HepG2 (cell line): ENCODE data around the gene CPT1A. TPM values are rescaled to one million over a fixed set of nuclear protein-coding genes. Genes with fewer than 3 reads are reported as not detected.

Experiments used
- ATF4 ChIP-seq, 2 experiments: fragments of 450-650 bp in 1 of 2; sonication (generic) in 1 of 2; formaldehyde crosslinking; IDR thresholded peaks; 2 replicates each; pipeline versions ENCODE4 v1.5.0 to v1.8.0; 2020 to 2022; ENCODE audit warnings: mild to moderate bottlenecking in 1 of 2, missing genetic modification reagents in 1 of 2
- CAMTA2 ChIP-seq: sonication (generic); formaldehyde crosslinking; IDR thresholded peaks from 2 replicates; pipeline ENCODE4 v1.4.0; 2020; ENCODE audit warnings: mild to moderate bottlenecking, missing genetic modification reagents, borderline replicate concordance
- CBX1 ChIP-seq: IDR thresholded peaks from one replicate; pipeline ENCODE4 v1.6.1; 2016; ENCODE audit warnings: antibody characterized with exemption, low read depth
- FOXO1 ChIP-seq: sonication (generic); formaldehyde crosslinking; IDR thresholded peaks from 2 replicates; pipeline ENCODE4 v1.4.0; 2020; ENCODE audit warnings: missing genetic modification reagents
- KAT2B ChIP-seq: fragments of 150-350 bp; IDR thresholded peaks from 2 replicates; pipeline ENCODE4 v1.6.1; 2014; ENCODE audit warnings: low read depth, low read length, borderline replicate concordance
- LCORL ChIP-seq, 2 experiments: fragments of 450-650 bp in 1 of 2; sonication (generic) in 1 of 2; formaldehyde crosslinking in 1 of 2; IDR thresholded peaks; 2 replicates each; pipeline versions ENCODE4 v1.5.0 to v1.6.1; 2017 to 2020; ENCODE audit warnings: antibody characterized with exemption in 1 of 2, missing genetic modification reagents in 1 of 2
- NFYB ChIP-seq: sonication (generic); formaldehyde crosslinking; IDR thresholded peaks from 2 replicates; pipeline ENCODE4 v1.4.0; 2020; ENCODE audit warnings: missing genetic modification reagents
- NR1H2 ChIP-seq: sonication (generic); formaldehyde crosslinking; IDR thresholded peaks from 2 replicates; pipeline ENCODE4 v1.8.1; 2022; ENCODE audit warnings: low read depth, missing genetic modification reagents, borderline replicate concordance
- SP140L ChIP-seq: sonication (generic); formaldehyde crosslinking; IDR thresholded peaks from 2 replicates; pipeline ENCODE4 v1.4.0; 2020; ENCODE audit warnings: missing genetic modification reagents, borderline replicate concordance
- SPEN ChIP-seq: sonication (generic); formaldehyde crosslinking; IDR thresholded peaks from 2 replicates; pipeline ENCODE4 v1.5.1; 2020; ENCODE audit warnings: low read depth, mild to moderate bottlenecking, missing genetic modification reagents
- YY1 ChIP-seq: IDR thresholded peaks from 2 replicates; pipeline ENCODE4 v1.6.1; 2011; ENCODE audit warnings: low read length, low read depth, moderate library complexity, mild to moderate bottlenecking; ENCODE audit not compliant: insufficient read depth, insufficient replicate concordance
- ZKSCAN8 ChIP-seq: IDR thresholded peaks from 2 replicates; pipeline ENCODE4 v1.6.1; 2016; ENCODE audit warnings: borderline replicate concordance, missing genetic modification reagents, missing compliant biosample characterization
- ZNF607 ChIP-seq: sonication (generic); formaldehyde crosslinking; IDR thresholded peaks from 2 replicates; pipeline ENCODE4 v1.5.1; 2020; ENCODE audit warnings: missing genetic modification reagents, mild to moderate bottlenecking, borderline replicate concordance
- ZNF780A ChIP-seq: sonication (generic); formaldehyde crosslinking; IDR thresholded peaks from 2 replicates; pipeline ENCODE4 v1.8.0; 2022; ENCODE audit warnings: mild to moderate bottlenecking, missing genetic modification reagents, moderate library complexity
- ZXDC ChIP-seq: sonication (generic); formaldehyde crosslinking; IDR thresholded peaks from 2 replicates; pipeline ENCODE4 v1.5.0; 2020; ENCODE audit warnings: mild to moderate bottlenecking, missing genetic modification reagents
- polyA plus RNA-seq, 8 experiments: library from polyadenylated mRNA; depleted of rRNA in 3 of 8; stranded (reverse) in 7 of 8; unstranded in 1 of 8; fragments of >200 nt; fragmentation: Illumina TruSeq in 4 of 8; extraction: Trizol in 4 of 8; gene quantifications; 2 replicates each; pipeline versions ENCODE4 v1.2.1 to v1.2.3, GENCODE V29; 2011 to 2016; ENCODE audit warnings: low read depth in 4 of 8, missing spikeins in 1 of 8, mixed read lengths in 1 of 8; ENCODE audit not compliant: insufficient read depth in 1 of 8
- total RNA-seq, 5 experiments: library from RNA; depleted of rRNA; stranded (reverse); fragments of >200 nt; fragmentation: Illumina TruSeq; extraction: Trizol; gene quantifications; 2 replicates each; pipeline ENCODE4 v1.2.3, GENCODE V29; 2016; ENCODE audit warnings: low read depth in 1 of 5
- TF ChIP-seq, protein P1 (sequence below): sonication (generic); formaldehyde crosslinking; IDR thresholded peaks from 2 replicates; pipeline ENCODE4 v1.5.1; 2020; ENCODE audit warnings: mild to moderate bottlenecking, missing genetic modification reagents, borderline replicate concordance

The CPT1A gene
- total and polyA plus RNA-seq, 2 of the 13 experiments (the other 11 are each of a cell fraction or from before 2014, with no cell fraction given) = 7.0 to 7.1 TPM

GRCh38 chr11:68843703-68844312 is 2.1 kb upstream of the CPT1A start (continued):
- TF ChIP-seq CAMTA2 (CRISPR knock-in tag) (peak; percentile 67; the same call in 1 of the 2 replicates), ZXDC (0 out of 2 replicates have a peak, but pooled peaks have one; percentile 46), NR1H2 (CRISPR knock-in tag) (0 out of 2 replicates have a peak, but pooled peaks have one; percentile 31), CBX1 (peak; percentile 80), ZNF607 (peak; percentile 83; the same call in 1 of the 2 replicates), YY1 (peak; percentile 39), SP140L (CRISPR knock-in tag) (no peak), FOXO1 (CRISPR knock-in tag) (peak; percentile 86), LCORL (IDR thresholded peaks at IDR 0.05) (no peak), LCORL (CRISPR knock-in tag; IDR thresholded peaks at IDR 0.05) (peak; percentile 48; the same call in 1 of the 2 replicates), ATF4 (CRISPR knock-in tag; IDR thresholded peaks at IDR 0.05) (peak in 1 of 2 experiments; percentile 35; a peak in 1 of 4 replicates), NFYB (CRISPR knock-in tag) (peak; percentile 86), ZNF780A (0 out of 2 replicates have a peak, but pooled peaks have one; percentile 37), SPEN (CRISPR knock-in tag) (peak; percentile 93), ZKSCAN8 (CRISPR knock-in tag) (peak; percentile 55; the same call in 1 of the 2 replicates), KAT2B (no peak)
- TF ChIP-seq, protein P1, sequence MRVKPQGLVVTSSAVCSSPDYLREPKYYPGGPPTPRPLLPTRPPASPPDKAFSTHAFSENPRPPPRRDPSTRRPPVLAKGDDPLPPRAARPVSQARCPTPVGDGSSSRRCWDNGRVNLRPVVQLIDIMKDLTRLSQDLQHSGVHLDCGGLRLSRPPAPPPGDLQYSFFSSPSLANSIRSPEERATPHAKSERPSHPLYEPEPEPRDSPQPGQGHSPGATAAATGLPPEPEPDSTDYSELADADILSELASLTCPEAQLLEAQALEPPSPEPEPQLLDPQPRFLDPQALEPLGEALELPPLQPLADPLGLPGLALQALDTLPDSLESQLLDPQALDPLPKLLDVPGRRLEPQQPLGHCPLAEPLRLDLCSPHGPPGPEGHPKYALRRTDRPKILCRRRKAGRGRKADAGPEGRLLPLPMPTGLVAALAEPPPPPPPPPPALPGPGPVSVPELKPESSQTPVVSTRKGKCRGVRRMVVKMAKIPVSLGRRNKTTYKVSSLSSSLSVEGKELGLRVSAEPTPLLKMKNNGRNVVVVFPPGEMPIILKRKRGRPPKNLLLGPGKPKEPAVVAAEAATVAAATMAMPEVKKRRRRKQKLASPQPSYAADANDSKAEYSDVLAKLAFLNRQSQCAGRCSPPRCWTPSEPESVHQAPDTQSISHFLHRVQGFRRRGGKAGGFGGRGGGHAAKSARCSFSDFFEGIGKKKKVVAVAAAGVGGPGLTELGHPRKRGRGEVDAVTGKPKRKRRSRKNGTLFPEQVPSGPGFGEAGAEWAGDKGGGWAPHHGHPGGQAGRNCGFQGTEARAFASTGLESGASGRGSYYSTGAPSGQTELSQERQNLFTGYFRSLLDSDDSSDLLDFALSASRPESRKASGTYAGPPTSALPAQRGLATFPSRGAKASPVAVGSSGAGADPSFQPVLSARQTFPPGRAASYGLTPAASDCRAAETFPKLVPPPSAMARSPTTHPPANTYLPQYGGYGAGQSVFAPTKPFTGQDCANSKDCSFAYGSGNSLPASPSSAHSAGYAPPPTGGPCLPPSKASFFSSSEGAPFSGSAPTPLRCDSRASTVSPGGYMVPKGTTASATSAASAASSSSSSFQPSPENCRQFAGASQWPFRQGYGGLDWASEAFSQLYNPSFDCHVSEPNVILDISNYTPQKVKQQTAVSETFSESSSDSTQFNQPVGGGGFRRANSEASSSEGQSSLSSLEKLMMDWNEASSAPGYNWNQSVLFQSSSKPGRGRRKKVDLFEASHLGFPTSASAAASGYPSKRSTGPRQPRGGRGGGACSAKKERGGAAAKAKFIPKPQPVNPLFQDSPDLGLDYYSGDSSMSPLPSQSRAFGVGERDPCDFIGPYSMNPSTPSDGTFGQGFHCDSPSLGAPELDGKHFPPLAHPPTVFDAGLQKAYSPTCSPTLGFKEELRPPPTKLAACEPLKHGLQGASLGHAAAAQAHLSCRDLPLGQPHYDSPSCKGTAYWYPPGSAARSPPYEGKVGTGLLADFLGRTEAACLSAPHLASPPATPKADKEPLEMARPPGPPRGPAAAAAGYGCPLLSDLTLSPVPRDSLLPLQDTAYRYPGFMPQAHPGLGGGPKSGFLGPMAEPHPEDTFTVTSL (CRISPR knock-in tag) = peak; percentile 55; the same call in 1 of the 2 replicates
